HG03139 (cell line): Measurements from ENCODE around the gene PCMTD2.
"Not testable (repeated sequence)": the region's sequence is repeated elsewhere in the genome, so short reads cannot be mapped to it uniquely, and the experiment has no call there.

ENCODE experiments used
- ATAC-seq: cut with Tn5 transposase; IDR thresholded peaks from one replicate; pipeline ENCODE4 v1.9.1; 2021; ENCODE audit not compliant: unreplicated experiment

The PCMTD2 gene

GRCh38 chr20:64285579-64286446, 30.3 kb downstream of the PCMTD2 start:
- peak; percentile 92 for ATAC-seq

- ATAC-seq = not testable (repeated sequence)
Measured at GRCh38 chr20:64286447-64287263, 31.1 kb downstream of the PCMTD2 start.

- not testable (repeated sequence) for ATAC-seq
Measured at GRCh38 chr20:64287264-64287590, 31.7 kb downstream of the PCMTD2 start.

GRCh38 chr20:64292167-64292566, 36.6 kb downstream of the PCMTD2 start:
- ATAC-seq = not testable (repeated sequence)

GRCh38 chr20:64303086-64303485, 47.5 kb downstream of the PCMTD2 start:
- ATAC-seq = not testable (repeated sequence)

GRCh38 chr20:64313761-64314160, 58.2 kb downstream of the PCMTD2 start:
- ATAC-seq = not testable (repeated sequence)

GRCh38 chr20:64315381-64315780, 59.8 kb downstream of the PCMTD2 start:
- ATAC-seq = not testable (repeated sequence)

GRCh38 chr20:64315884-64316283, 60.3 kb downstream of the PCMTD2 start:
- ATAC-seq = not testable (repeated sequence)

- not testable (repeated sequence) for ATAC-seq
Measured at GRCh38 chr20:64316415-64317083, 61.0 kb downstream of the PCMTD2 start.

- not testable (repeated sequence) for ATAC-seq
Measured at GRCh38 chr20:64317331-64317730, 61.8 kb downstream of the PCMTD2 start.

GRCh38 chr20:64318056-64318455, 62.5 kb downstream of the PCMTD2 start:
- ATAC-seq = not testable (repeated sequence)

GRCh38 chr20:64322031-64322789, 66.7 kb downstream of the PCMTD2 start:
- ATAC-seq = not testable (repeated sequence)
